ENCODE data around the gene PYROXD2. TPM values are rescaled to one million over a fixed set of nuclear protein-coding genes. Genes with fewer than 3 reads are reported as not detected.

The PYROXD2 gene
- total and polyA plus RNA-seq, 7 donors: 0.46 to 13.2 (median 1.7) TPM

DNA sequence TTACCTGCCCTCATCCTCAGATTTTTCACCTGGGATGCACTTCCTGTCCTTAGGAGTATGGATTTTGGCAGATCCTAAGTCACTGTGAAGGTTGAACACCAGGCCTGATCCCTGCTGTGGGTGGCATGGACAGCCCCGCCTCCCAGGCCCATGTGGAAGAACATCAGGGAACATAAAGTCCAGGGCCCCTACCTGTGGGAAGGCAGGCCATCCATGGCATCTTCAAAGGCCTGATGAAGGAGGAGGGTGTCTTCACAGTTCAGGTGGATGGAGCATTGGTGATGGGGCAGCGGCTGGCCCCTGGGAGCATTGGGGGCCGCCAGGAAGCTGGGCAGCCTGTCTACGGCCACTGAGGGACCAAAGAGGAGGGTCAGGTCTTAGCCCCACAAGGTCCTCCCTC lies 24.6 kb downstream of the PYROXD2 start:
- TF ChIP-seq, protein P1, sequence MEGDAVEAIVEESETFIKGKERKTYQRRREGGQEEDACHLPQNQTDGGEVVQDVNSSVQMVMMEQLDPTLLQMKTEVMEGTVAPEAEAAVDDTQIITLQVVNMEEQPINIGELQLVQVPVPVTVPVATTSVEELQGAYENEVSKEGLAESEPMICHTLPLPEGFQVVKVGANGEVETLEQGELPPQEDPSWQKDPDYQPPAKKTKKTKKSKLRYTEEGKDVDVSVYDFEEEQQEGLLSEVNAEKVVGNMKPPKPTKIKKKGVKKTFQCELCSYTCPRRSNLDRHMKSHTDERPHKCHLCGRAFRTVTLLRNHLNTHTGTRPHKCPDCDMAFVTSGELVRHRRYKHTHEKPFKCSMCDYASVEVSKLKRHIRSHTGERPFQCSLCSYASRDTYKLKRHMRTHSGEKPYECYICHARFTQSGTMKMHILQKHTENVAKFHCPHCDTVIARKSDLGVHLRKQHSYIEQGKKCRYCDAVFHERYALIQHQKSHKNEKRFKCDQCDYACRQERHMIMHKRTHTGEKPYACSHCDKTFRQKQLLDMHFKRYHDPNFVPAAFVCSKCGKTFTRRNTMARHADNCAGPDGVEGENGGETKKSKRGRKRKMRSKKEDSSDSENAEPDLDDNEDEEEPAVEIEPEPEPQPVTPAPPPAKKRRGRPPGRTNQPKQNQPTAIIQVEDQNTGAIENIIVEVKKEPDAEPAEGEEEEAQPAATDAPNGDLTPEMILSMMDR (IDR thresholded peaks at IDR 0.05): no peak
- H3K4me1 ChIP-seq: peaks cover 10% of the 10 kb centered on the region
- no peaks in the 10 kb centered on the region for H3K27me3 ChIP-seq (ENCODE audit: insufficient read depth in 3 of 3, low read length in 2 of 3)
- H3K36me3 ChIP-seq (ENCODE audit: insufficient read depth in 1 of 2, low read depth in 1 of 2): peaks cover 0 to 9% of the 10 kb centered on the region in 2 donors
- ATAC-seq: no peak
- no peak for DNase-seq
- H3K9me3 ChIP-seq: no peaks in the 10 kb centered on the region
- no peak overlapping the region for H3K4me3 ChIP-seq
- intact Hi-C loops (cut with DNase I): no loop called here
- H3K27ac ChIP-seq: no peak overlapping the region
- whole genome bisulfite sequencing, 3 donors: 98 to 100% (median 100%) methylated on average over 4 of the region's 4 CpGs

DNA sequence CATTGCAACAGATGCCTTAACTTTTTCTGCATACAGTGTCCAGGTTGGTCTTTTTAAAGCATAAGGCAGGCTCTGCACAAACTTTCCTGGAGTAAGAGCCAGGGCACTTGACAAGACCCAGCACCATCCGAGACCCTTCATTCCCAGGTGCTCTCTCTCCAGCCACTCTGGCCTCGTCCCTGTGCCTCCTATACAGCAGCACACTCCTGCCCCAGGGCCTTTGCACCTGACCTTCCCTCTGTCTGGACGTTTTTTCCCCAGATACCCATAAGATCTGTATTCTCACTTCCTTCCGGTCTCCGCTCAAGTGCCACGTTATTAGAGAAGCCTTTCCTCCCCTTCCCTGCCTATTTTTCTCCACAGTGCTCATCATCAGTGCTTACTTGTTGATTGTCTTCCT lies 25.6 kb downstream of the PYROXD2 start:
- DNase-seq (no peak), ATAC-seq (no peak)
- TF ChIP-seq, protein P1 (IDR thresholded peaks at IDR 0.05): no peak
- Histone ChIP-seq H3K36me3 (ENCODE audit: insufficient read depth in 1 of 2, low read depth in 1 of 2) (peaks cover 0 to 19% of the 10 kb centered on the region in 2 donors), H3K27ac (no peak overlapping the region), H3K9me3 (no peaks in the 10 kb centered on the region), H3K4me1 (peaks cover 10% of the 10 kb centered on the region), H3K27me3 (ENCODE audit: insufficient read depth in 3 of 3, low read length in 2 of 3) (no peaks in the 10 kb centered on the region), H3K4me3 (no peak overlapping the region)
- intact Hi-C loops (cut with DNase I): no loop called here
- WGBS, 3 donors: 80 to 88% (median 88%) methylated on average over 6 of the region's 6 CpGs

DNA sequence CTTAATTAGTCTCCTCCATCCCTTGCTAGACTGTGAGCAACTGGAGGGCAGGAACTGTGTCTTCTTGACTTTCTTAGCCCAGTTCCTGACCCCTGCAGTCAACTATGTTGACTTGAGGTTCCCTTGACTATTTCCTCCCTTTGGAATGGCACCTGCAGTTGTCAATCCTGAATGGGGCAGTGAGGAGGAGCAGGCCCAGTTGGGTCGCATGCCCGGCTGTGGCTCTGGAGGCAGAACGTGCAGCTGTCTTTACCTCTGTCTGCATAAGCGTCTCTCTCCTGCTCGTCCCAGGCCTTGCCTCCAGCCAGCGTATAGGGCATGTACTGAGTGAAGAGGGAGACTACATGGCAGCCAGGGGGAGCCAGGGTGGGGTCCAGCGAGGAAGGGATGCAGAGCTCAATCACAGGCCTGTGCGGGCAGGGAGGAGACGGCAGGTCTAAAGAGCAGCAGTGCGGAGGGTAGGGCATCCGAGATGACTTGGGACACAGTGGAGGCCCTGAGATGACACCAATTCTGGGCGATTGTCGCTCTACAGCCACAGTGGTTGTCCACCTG lies 26.8 kb downstream of the PYROXD2 start:
- no peak overlapping the region for H3K4me3 ChIP-seq
- TF ChIP-seq, protein P1 (IDR thresholded peaks at IDR 0.05): no peak
- H3K4me1 ChIP-seq: peaks cover 10% of the 10 kb centered on the region
- H3K9me3 ChIP-seq: no peaks in the 10 kb centered on the region
- WGBS, 3 donors: 69 to 82% (median 71%) methylated on average over 13 of the region's 13 CpGs
- no peaks in the 10 kb centered on the region for H3K27me3 ChIP-seq (ENCODE audit: insufficient read depth in 3 of 3, low read length in 2 of 3)
- DNase-seq (no peak), ATAC-seq (peak in 2 of 4 donors; percentile 34 to 66)
- H3K36me3 ChIP-seq (ENCODE audit: insufficient read depth in 1 of 2, low read depth in 1 of 2): peaks cover 0 to 22% of the 10 kb centered on the region in 2 donors
- intact Hi-C loops (cut with DNase I): no loop called here
- H3K27ac ChIP-seq: no peak overlapping the region

DNA sequence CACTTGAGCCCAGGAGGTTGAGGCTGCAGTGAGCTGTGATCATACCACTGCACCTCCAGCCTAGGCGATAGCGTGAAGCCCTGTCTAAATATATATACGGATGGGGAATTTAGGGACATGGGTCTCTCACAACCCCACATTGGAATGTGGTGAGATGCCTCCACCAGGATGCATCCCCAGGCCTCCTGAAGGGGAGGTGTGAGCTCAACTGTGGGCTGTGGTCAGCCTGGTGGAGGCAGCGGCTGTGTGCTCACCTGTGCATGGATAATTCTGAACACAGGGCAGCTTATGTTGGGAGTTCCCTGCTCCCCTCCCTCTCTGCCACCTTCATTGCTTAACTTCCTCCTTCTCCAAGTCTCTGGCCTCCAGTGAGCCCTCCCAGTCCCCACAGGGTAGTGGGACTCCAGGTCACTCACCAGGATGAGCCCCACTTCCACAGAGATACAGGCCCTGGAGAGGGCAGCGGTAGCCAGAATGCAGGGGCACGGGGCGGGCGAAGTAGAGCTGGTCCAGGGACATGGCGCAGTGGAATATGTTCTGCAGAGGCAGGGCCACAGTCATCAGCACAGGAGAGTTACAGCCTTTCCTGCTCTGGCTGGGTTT lies 30.4 kb downstream of the PYROXD2 start:
- Histone ChIP-seq H3K36me3 (ENCODE audit: insufficient read depth in 1 of 2, low read depth in 1 of 2) (peaks cover 0 to 22% of the 10 kb centered on the region in 2 donors), H3K27ac (no peak overlapping the region), H3K4me1 (no peaks in the 10 kb centered on the region), H3K4me3 (no peak overlapping the region), H3K27me3 (ENCODE audit: insufficient read depth in 3 of 3, low read length in 2 of 3) (no peaks in the 10 kb centered on the region), H3K9me3 (no peaks in the 10 kb centered on the region)
- ATAC-seq (peak in 1 of 4 donors; percentile 34), DNase-seq (no peak)
- intact Hi-C loops (cut with DNase I): no loop called here
- 91 to 97% (median 97%) methylated on average over 9 of the region's 9 CpGs for WGBS, 3 donors
- TF ChIP-seq, protein P1 (IDR thresholded peaks at IDR 0.05): no peak

Measured in psoas muscle (tissue), 8 donors.